ENCODE results near the gene C1RL. TPM values are rescaled to one million over a fixed set of nuclear protein-coding genes. Genes with fewer than 3 reads are reported as not detected.

Gene C1RL
- total and polyA plus RNA-seq, 2 of the 4 experiments (the other 2 are of a cell fraction), result 9.1 to 12.3 TPM

GRCh38 chr12:7046383-7047105 lies 62.5 kb downstream of the C1RL start:
- TF ChIP-seq BHLHE40 (IDR thresholded peaks at IDR 0.05; ENCODE audit: low read depth, low read length) (no peak), RAD21 (IDR thresholded peaks at IDR 0.05; ENCODE audit: low read length) (no peak), CEBPB (IDR thresholded peaks at IDR 0.05; ENCODE audit: low read depth, low read length) (no peak), MAZ (IDR thresholded peaks at IDR 0.05; ENCODE audit: borderline replicate concordance, low read depth, low read length) (no peak), POLR2A (IDR thresholded peaks at IDR 0.05; ENCODE audit: low read depth, low read length) (no peak), NFE2L2 (IDR thresholded peaks at IDR 0.05; ENCODE audit: low read depth, low read length) (no peak), MXI1 (IDR thresholded peaks at IDR 0.05; ENCODE audit: borderline replicate concordance, low read depth, low read length) (no peak), ELK1 (IDR thresholded peaks at IDR 0.05; ENCODE audit: borderline replicate concordance, low read depth, low read length) (no peak), RCOR1 (IDR thresholded peaks at IDR 0.05; ENCODE audit: insufficient replicate concordance, low read length) (no peak), CHD1 (IDR thresholded peaks at IDR 0.05; ENCODE audit: low read depth, low read length) (no peak), CTCF (conservative IDR thresholded peaks at IDR 0.05; ENCODE audit: low read depth, low read length) (no peak), SMC3 (IDR thresholded peaks at IDR 0.05; ENCODE audit: low read depth, low read length) (no peak), FOS (IDR thresholded peaks at IDR 0.05; ENCODE audit: low read depth, low read length) (no peak)
- Histone ChIP-seq H3K23ac (ENCODE audit: low read depth, low read length) (no peak overlapping the region), H3K9me3 (ENCODE audit: control insufficient read depth, insufficient read depth, low read length) (no peaks in the 10 kb centered on the region), H3K27me3 (ENCODE audit: control insufficient read depth, insufficient read depth, low read length) (peaks cover 6% of the 10 kb centered on the region), H3K4ac (ENCODE audit: low read depth, low read length) (no peak overlapping the region), H4K20me1 (ENCODE audit: insufficient read depth, low read length) (no peaks in the 10 kb centered on the region), H2BK5ac (ENCODE audit: low read depth, low read length, poor library complexity, severe bottlenecking) (no peak overlapping the region), H2AK9ac (replicated peaks; ENCODE audit: low read depth, low read length, poor library complexity) (no peak overlapping the region), H4K91ac (ENCODE audit: insufficient read depth, low read depth, low read length) (no peak overlapping the region), H3K4me2 (ENCODE audit: low read depth, low read length) (no peak overlapping the region), H3K27ac (ENCODE audit: insufficient read depth, low read length) (no peak overlapping the region), H3K56ac (ENCODE audit: extremely low read depth, insufficient read depth, low read length) (no peak overlapping the region), H2AFZ (replicated peaks; ENCODE audit: low read length, poor library complexity) (no peak overlapping the region), H2BK15ac (ENCODE audit: low read depth, low read length) (no peak overlapping the region), H3K9me1 (ENCODE audit: insufficient read depth, low read length) (no peaks in the 10 kb centered on the region), H4K8ac (ENCODE audit: low read depth in 2 of 2, low read length in 2 of 2) (no peak overlapping the region), H3K14ac (replicated peaks; ENCODE audit: low read depth, low read length) (no peak overlapping the region), H3K18ac (ENCODE audit: low read depth, low read length) (no peak overlapping the region), H3K4me3 (ENCODE audit: insufficient read depth, low read depth, low read length) (no peak overlapping the region), H2BK120ac (ENCODE audit: low read depth, low read length) (no peak overlapping the region), H3K79me1 (ENCODE audit: low read depth in 1 of 2, low read length in 2 of 2) (no peaks in the 10 kb centered on the region), H2BK20ac (ENCODE audit: low read depth, low read length) (no peak overlapping the region), H4K5ac (ENCODE audit: low read depth, low read length) (no peak overlapping the region), H3K4me1 (ENCODE audit: control insufficient read depth, insufficient read depth, low read length) (no peaks in the 10 kb centered on the region), H3K36me3 (ENCODE audit: control insufficient read depth, insufficient read depth, low read length) (no peaks in the 10 kb centered on the region), H3K9ac (ENCODE audit: low read depth, low read length) (no peak overlapping the region), H2AK5ac (ENCODE audit: low read depth, low read length) (no peak overlapping the region)
- WGBS, 2 experiments (ENCODE audit: extremely low coverage in 2 of 2, insufficient read length in 1 of 2), result 83% methylated on average over 1 of the region's 5 CpGs; no CpG with 5 or more reads in 1 of the 2 experiments
- no TSS peak for BruUV-seq (replicated peaks)
- ChIA-PET CTCF (no interaction called here), POLR2A (ENCODE audit: unreplicated experiment) (no interaction called here)
- dilution Hi-C loops (cut with HindIII; ENCODE audit: low sequenced_read_pairs, unreplicated experiment), result no loop called here
- ATAC-seq (ENCODE audit: low read depth), result no peak
- intact Hi-C loops (cut with micrococcal nuclease), result no loop called here
- DNase-seq, result no peak
- in situ Hi-C loops (cut with MboI; ENCODE audit: low sequenced_read_pairs), result no loop called here

All from IMR-90 (cell line).